Astrocyte (in vitro differentiated cells and primary cell): ENCODE measurements around the gene RMI2. TPM values are rescaled to one million over a fixed set of nuclear protein-coding genes. Genes with fewer than 3 reads are reported as not detected.

Experiments
- DNase-seq: peaks from one replicate; pipeline ENCODE4 v3.0.0-alpha.2; 2010; ENCODE audit warnings: low read depth
- FAIRE-seq: peaks from 2 replicates; lab custom pipeline; 2011; peaks lifted over from hg19 to GRCh38; lab: Jason Lieb, UNC
- H2AFZ ChIP-seq: 2 replicates; pipeline ENCODE4 v1.6.0; 2012; ENCODE audit warnings: low read depth, low read length, inconsistent platforms
- H3K27ac ChIP-seq: 2 replicates; pipeline ENCODE4 v1.5.1; 2011; ENCODE audit warnings: low read depth, low read length, inconsistent platforms
- H3K27me3 ChIP-seq: 2 replicates; pipeline ENCODE4 v1.6.0; 2011; ENCODE audit warnings: low read length, inconsistent platforms; ENCODE audit not compliant: insufficient read depth
- H3K36me3 ChIP-seq: 2 replicates; pipeline ENCODE4 v1.5.1; 2011; ENCODE audit warnings: low read length, inconsistent platforms; ENCODE audit not compliant: insufficient read depth
- H3K4me1 ChIP-seq: 2 replicates; pipeline ENCODE4 v1.5.1; 2011; ENCODE audit warnings: low read length, inconsistent platforms; ENCODE audit not compliant: insufficient read depth
- H3K4me2 ChIP-seq: 2 replicates; pipeline ENCODE4 v1.6.0; 2012; ENCODE audit warnings: low read length, inconsistent platforms
- H3K4me3 ChIP-seq: 2 replicates; pipeline ENCODE4 v1.5.1; 2011; ENCODE audit warnings: low read depth, mild to moderate bottlenecking, low read length, inconsistent platforms; ENCODE audit not compliant: insufficient read depth
- H3K79me2 ChIP-seq: 2 replicates; pipeline ENCODE4 v1.6.0; 2012; ENCODE audit warnings: mild to moderate bottlenecking, low read length, inconsistent platforms; ENCODE audit not compliant: insufficient read depth
- H3K9ac ChIP-seq: 2 replicates; pipeline ENCODE4 v1.6.0; 2012; ENCODE audit warnings: mild to moderate bottlenecking, low read length, inconsistent platforms
- H3K9me3 ChIP-seq: 2 replicates; pipeline ENCODE4 v1.5.1; 2012; ENCODE audit warnings: low read depth, mild to moderate bottlenecking, low read length, inconsistent platforms; ENCODE audit not compliant: insufficient read depth
- H4K20me1 ChIP-seq: 2 replicates; pipeline ENCODE4 v1.6.0; 2012; ENCODE audit warnings: low read length, inconsistent platforms; ENCODE audit not compliant: insufficient read depth
- H3K27ac Mint-ChIP-seq: one replicate; pipeline ENCODE4 v1.8.0; 2021; ENCODE audit warnings: mild to moderate bottlenecking, mixed read lengths; ENCODE audit not compliant: unreplicated experiment
- H3K27me3 Mint-ChIP-seq: one replicate; pipeline ENCODE4 v1.8.0; 2021; ENCODE audit warnings: low read depth, mixed read lengths; ENCODE audit not compliant: unreplicated experiment
- H3K36me3 Mint-ChIP-seq: one replicate; pipeline ENCODE4 v1.8.0; 2021; ENCODE audit warnings: low read depth, mixed read lengths; ENCODE audit not compliant: unreplicated experiment
- H3K4me1 Mint-ChIP-seq: one replicate; pipeline ENCODE4 v1.8.0; 2021; ENCODE audit warnings: low read depth, mixed read lengths; ENCODE audit not compliant: unreplicated experiment
- H3K4me3 Mint-ChIP-seq: one replicate; pipeline ENCODE4 v1.8.0; 2021; ENCODE audit warnings: mild to moderate bottlenecking, moderate library complexity, mixed read lengths; ENCODE audit not compliant: unreplicated experiment
- H3K9me3 Mint-ChIP-seq: one replicate; pipeline ENCODE4 v1.8.0; 2021; ENCODE audit warnings: mild to moderate bottlenecking, mixed read lengths; ENCODE audit not compliant: unreplicated experiment
- CTCF ChIP-seq: IDR thresholded peaks from 2 replicates; pipeline ENCODE4 v1.5.1; 2011; ENCODE audit warnings: low read depth, mild to moderate bottlenecking, inconsistent platforms, low read length, moderate library complexity; ENCODE audit not compliant: insufficient read depth
- EZH2 ChIP-seq: IDR thresholded peaks from 2 replicates; pipeline ENCODE4 v1.6.1; 2012; ENCODE audit warnings: mild to moderate bottlenecking, low read length, inconsistent platforms; ENCODE audit not compliant: insufficient read depth
- total RNA-seq: library from RNA; stranded (reverse); gene quantifications from 2 replicates; pipeline ENCODE4 v1.2.1, GENCODE V29; 2021

RMI2 gene
- total RNA-seq, 1 donor from 2014 or later, result 7.8 TPM

GRCh38 chr16:11309895-11310633 lies 35.2 kb upstream of the RMI2 start:
- Mint-ChIP-seq H3K36me3 (no peaks in the 10 kb centered on the region), H3K9me3 (no peaks in the 10 kb centered on the region), H3K4me3 (no peak overlapping the region), H3K4me1 (peaks cover 30% of the 10 kb centered on the region), H3K27me3 (no peaks in the 10 kb centered on the region), H3K27ac (no peak overlapping the region)
- no peak overlapping the region for H3K27ac ChIP-seq
- FAIRE-seq (no peak), DNase-seq (no peak)
- no peaks in the 10 kb centered on the region for H4K20me1 ChIP-seq
- H3K9ac ChIP-seq, result no peak overlapping the region
- H3K79me2 ChIP-seq, result no peaks in the 10 kb centered on the region
- H3K4me2 ChIP-seq, result no peak overlapping the region
- H2AFZ ChIP-seq, result no peak overlapping the region
- no peaks in the 10 kb centered on the region for H3K27me3 ChIP-seq
- TF ChIP-seq EZH2 (no peak), CTCF (no peak)
- H3K9me3 ChIP-seq, result no peaks in the 10 kb centered on the region
- peaks cover 36% of the 10 kb centered on the region for H3K4me1 ChIP-seq
- H3K36me3 ChIP-seq, result no peaks in the 10 kb centered on the region
- no peak overlapping the region for H3K4me3 ChIP-seq

GRCh38 chr16:11310634-11310977 lies 34.7 kb upstream of the RMI2 start:
- no peak overlapping the region for H3K9ac ChIP-seq
- no peaks in the 10 kb centered on the region for H3K36me3 ChIP-seq
- no peaks in the 10 kb centered on the region for H3K27me3 ChIP-seq
- no peaks in the 10 kb centered on the region for H4K20me1 ChIP-seq
- no peak for FAIRE-seq
- Mint-ChIP-seq H3K9me3 (no peaks in the 10 kb centered on the region), H3K4me1 (peaks cover 33% of the 10 kb centered on the region), H3K4me3 (peak overlapping the region; percentile 20), H3K36me3 (no peaks in the 10 kb centered on the region), H3K27me3 (no peaks in the 10 kb centered on the region), H3K27ac (no peak overlapping the region)
- no peak overlapping the region for H2AFZ ChIP-seq
- H3K4me1 ChIP-seq, result peaks cover 41% of the 10 kb centered on the region
- no peak overlapping the region for H3K27ac ChIP-seq
- DNase-seq, result no peak
- H3K4me3 ChIP-seq, result no peak overlapping the region
- no peaks in the 10 kb centered on the region for H3K79me2 ChIP-seq
- no peaks in the 10 kb centered on the region for H3K9me3 ChIP-seq
- TF ChIP-seq CTCF (no peak), EZH2 (no peak)
- no peak overlapping the region for H3K4me2 ChIP-seq

GRCh38 chr16:11310997-11311561 lies 34.2 kb upstream of the RMI2 start:
- H3K36me3 ChIP-seq, result no peaks in the 10 kb centered on the region
- Mint-ChIP-seq H3K27me3 (no peaks in the 10 kb centered on the region), H3K27ac (peak overlapping the region; percentile 89), H3K36me3 (no peaks in the 10 kb centered on the region), H3K4me1 (peaks cover 35% of the 10 kb centered on the region), H3K9me3 (no peaks in the 10 kb centered on the region), H3K4me3 (no peak overlapping the region)
- no peaks in the 10 kb centered on the region for H4K20me1 ChIP-seq
- no peaks in the 10 kb centered on the region for H3K79me2 ChIP-seq
- H3K4me3 ChIP-seq, result no peak overlapping the region
- no peak for FAIRE-seq
- H2AFZ ChIP-seq, result no peak overlapping the region
- TF ChIP-seq EZH2 (no peak), CTCF (no peak)
- peak overlapping the region; percentile 45 for H3K4me2 ChIP-seq
- H3K27ac ChIP-seq, result peak overlapping the region; percentile 59
- H3K9me3 ChIP-seq, result no peaks in the 10 kb centered on the region
- peaks cover 46% of the 10 kb centered on the region for H3K4me1 ChIP-seq
- no peak overlapping the region for H3K9ac ChIP-seq
- no peaks in the 10 kb centered on the region for H3K27me3 ChIP-seq
- no peak for DNase-seq
